Erythroblast (primary cell): ENCODE measurements around the gene LRRC53.

Experiments used
- GATA1 ChIP-seq: IDR thresholded peaks from 2 replicates; pipeline ENCODE4 v1.6.1; 2011; ENCODE audit warnings: low read depth, mild to moderate bottlenecking, control low read depth, low read length, moderate library complexity
- POLR2A ChIP-seq: IDR thresholded peaks from 2 replicates; pipeline ENCODE4 v1.6.1; 2011; ENCODE audit warnings: mild to moderate bottlenecking, low read length

DNA sequence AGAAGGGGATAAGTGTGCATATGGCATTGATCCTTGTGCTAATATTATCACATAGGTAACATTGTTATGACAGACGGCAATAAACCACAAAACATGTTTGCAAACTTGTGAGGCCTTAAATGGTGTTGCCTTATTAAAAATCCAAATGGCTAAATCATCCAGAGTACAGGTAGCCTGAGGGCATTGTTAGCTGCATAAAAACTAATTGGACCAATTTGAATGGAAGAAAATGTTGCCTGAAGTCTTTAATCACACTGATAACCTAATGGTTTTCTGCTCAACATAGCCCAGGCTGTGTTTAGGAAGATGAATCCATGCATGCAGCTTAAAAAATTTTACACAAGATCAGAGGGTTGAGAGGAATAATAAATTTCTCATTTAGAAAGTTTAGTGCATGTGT is 19.4 kb upstream of the LRRC53 start:
- TF ChIP-seq POLR2A (no peak), GATA1 (no peak)
